CD14-positive monocyte (primary cell): ENCODE results near the gene RASSF1. TPM values are rescaled to one million over a fixed set of nuclear protein-coding genes. Genes with fewer than 3 reads are reported as not detected.
A peak's percentile ranks its signal among the peaks of the same experiment; 100 is the strongest.

Source experiments
- DNase-seq, 3 donors: peaks; one replicate each; pipeline ENCODE4 v3.0.0-alpha.2; 2011 to 2022
- H2AFZ ChIP-seq: 2 replicates; pipeline ENCODE4 v1.6.0; 2012; ENCODE audit warnings: mild to moderate bottlenecking, low read depth, low read length, inconsistent platforms; ENCODE audit not compliant: insufficient read depth, poor library complexity, severe bottlenecking
- H3K27ac ChIP-seq, 2 donors: 1 replicate in 1 of 2; 2 replicates in 1 of 2; pipeline ENCODE4 v1.5.1; 2012 to 2013; ENCODE audit warnings: low read length in 2 of 2, control low read depth in 1 of 2, inconsistent platforms in 1 of 2, low read depth in 1 of 2, mild to moderate bottlenecking in 1 of 2
- H3K27me3 ChIP-seq, 2 donors: one replicate each; pipeline versions ENCODE4 v1.6.0 to v1.6.1; 2011 to 2013; ENCODE audit warnings: low read length in 2 of 2; ENCODE audit not compliant: control insufficient read depth in 2 of 2, insufficient read depth in 2 of 2
- H3K36me3 ChIP-seq, 2 donors: replicated peaks in 1 of 2; 1 replicate in 1 of 2; 2 replicates in 1 of 2; pipeline versions ENCODE4 v1.5.1 to v1.6.1; 2012 to 2013; ENCODE audit warnings: low read length in 2 of 2, control low read depth in 1 of 2, inconsistent platforms in 1 of 2, mild to moderate bottlenecking in 1 of 2; ENCODE audit not compliant: insufficient read depth in 2 of 2, control insufficient read depth in 1 of 2
- H3K4me1 ChIP-seq, 2 donors: 1 replicate in 1 of 2; 2 replicates in 1 of 2; pipeline versions ENCODE4 v1.5.1 to v1.6.1; 2012 to 2013; ENCODE audit warnings: low read length in 2 of 2, control low read depth in 1 of 2, inconsistent platforms in 1 of 2, mild to moderate bottlenecking in 1 of 2, moderate library complexity in 1 of 2; ENCODE audit not compliant: insufficient read depth in 2 of 2, control insufficient read depth in 1 of 2
- H3K4me2 ChIP-seq: replicated peaks from 2 replicates; pipeline ENCODE3; 2012; ENCODE audit warnings: low read length, moderate library complexity, mild to moderate bottlenecking; ENCODE audit not compliant: poor library complexity, severe bottlenecking; ENCODE audit errors: extremely low read depth
- H3K4me3 ChIP-seq, 3 experiments: fragments of 200-600 bp in 1 of 3; sonication (generic) in 1 of 3; replicated peaks in 1 of 3; 1 replicate in 2 of 3; 2 replicates in 1 of 3; pipeline ENCODE4 v1.5.1; 2011 to 2013; ENCODE audit warnings: low read length in 3 of 3, mild to moderate bottlenecking in 3 of 3, control low read depth in 2 of 3, low read depth in 2 of 3, inconsistent platforms in 1 of 3, moderate library complexity in 1 of 3
- H3K79me2 ChIP-seq: 2 replicates; pipeline ENCODE4 v1.6.0; 2012; ENCODE audit warnings: mild to moderate bottlenecking, control low read depth, inconsistent platforms, low read length, moderate library complexity; ENCODE audit not compliant: insufficient read depth
- H3K9ac ChIP-seq: 2 replicates; pipeline ENCODE4 v1.6.0; 2017; ENCODE audit warnings: low read length, mild to moderate bottlenecking; ENCODE audit not compliant: insufficient read depth, poor library complexity, severe bottlenecking
- H3K9me3 ChIP-seq, 2 donors: replicated peaks in 1 of 2; 1 replicate in 1 of 2; 2 replicates in 1 of 2; pipeline versions ENCODE4 v1.5.1 to v1.6.1; 2012 to 2013; ENCODE audit warnings: low read length in 2 of 2, control low read depth in 1 of 2; ENCODE audit not compliant: control insufficient read depth in 1 of 2, insufficient read depth in 1 of 2
- H4K20me1 ChIP-seq: 2 replicates; pipeline ENCODE4 v1.6.0; 2012; ENCODE audit warnings: mild to moderate bottlenecking, low read length, control low read depth, moderate library complexity; ENCODE audit not compliant: insufficient read depth
- H3K27ac Mint-ChIP-seq, 7 donors: one replicate each; pipeline ENCODE4 v1.8.0; 2020; ENCODE audit warnings: mild to moderate bottlenecking in 7 of 7, mixed read lengths in 7 of 7, moderate library complexity in 6 of 7, inconsistent platforms in 2 of 7
- H3K27me3 Mint-ChIP-seq, 3 donors: one replicate each; pipeline ENCODE4 v1.8.0; 2021 to 2022; ENCODE audit warnings: low read depth in 3 of 3, mild to moderate bottlenecking in 3 of 3, mixed read lengths in 3 of 3, moderate library complexity in 3 of 3, inconsistent platforms in 1 of 3
- H3K36me3 Mint-ChIP-seq, 2 donors: one replicate each; pipeline ENCODE4 v1.8.0; 2020; ENCODE audit warnings: mixed read lengths in 2 of 2, inconsistent platforms in 1 of 2, mild to moderate bottlenecking in 1 of 2
- H3K4me1 Mint-ChIP-seq: one replicate; pipeline ENCODE4 v1.8.0; 2020; ENCODE audit warnings: mild to moderate bottlenecking, mixed read lengths
- H3K4me3 Mint-ChIP-seq, 2 donors: one replicate each; pipeline ENCODE4 v1.8.0; 2020; ENCODE audit warnings: mild to moderate bottlenecking in 2 of 2, mixed read lengths in 2 of 2, moderate library complexity in 1 of 2
- H3K9me3 Mint-ChIP-seq, 7 donors: one replicate each; pipeline ENCODE4 v1.8.0; 2020 to 2022; ENCODE audit warnings: mixed read lengths in 7 of 7, mild to moderate bottlenecking in 6 of 7, moderate library complexity in 6 of 7, inconsistent platforms in 2 of 7
- CTCF ChIP-seq: fragments of 200-600 bp; IDR thresholded peaks from one replicate; pipeline ENCODE4 v1.8.0; 2022; ENCODE audit warnings: antibody characterized with exemption, mild to moderate bottlenecking
- WGBS: methylation state at CpG from one replicate; pipeline ENCODE4 v1.1.5; 2013; ENCODE audit warnings: missing lambda C conversion rate; ENCODE audit not compliant: insufficient coverage; 5-methylcytosine and 5-hydroxymethylcytosine counted together
- intact Hi-C, 2 donors: fragments of 100-400 bp; cut with micrococcal nuclease; formaldehyde crosslinking; loops; one replicate each; pipeline versions ENCODE4 v1.15.0 to v1.15.1; 2023
- polyA plus RNA-seq, 3 donors: library from polyadenylated mRNA; depleted of rRNA in 1 of 3; unstranded in 2 of 3; stranded (reverse) in 1 of 3; fragments of 300-500 nt in 2 of 3; fragments of >200 nt in 1 of 3; fragmentation: Illumina TruSeq in 2 of 3; gene quantifications; 1 replicate in 2 of 3; 2 replicates in 1 of 3; pipeline ENCODE4 v1.2.3, GENCODE V29; 2012 to 2021

The RASSF1 gene
- polyA plus RNA-seq, 3 donors = 16.0 to 229 (median 24.0) TPM

- peaks cover 17% of the 10 kb centered on the region for H3K79me2 ChIP-seq
- TF ChIP-seq CTCF = no peak
Observed at GRCh38 chr3:50304601-50305000, 36.0 kb downstream of the RASSF1 start.

GRCh38 chr3:50303013-50303815 lies 37.4 kb downstream of the RASSF1 start, which contains the start of gene HYAL1:
Gene HYAL1 (minus strand): TSS chr3:50303574. CDS start chr3:50302956, 618 bp downstream.
- Mint-ChIP-seq H3K4me3 (no peak within 1 kb of the TSS), H3K4me1 (peaks cover 30% of the 10 kb centered on the region)
- TF ChIP-seq CTCF = no peak

More at GRCh38 chr3:50304601-50305000, 36.0 kb downstream of the RASSF1 start:
- peak overlapping the region in 1 of 2 donors; percentile 26 for H3K27ac ChIP-seq
- H3K27me3 Mint-ChIP-seq = no peaks in the 10 kb centered on the region
- H3K4me3 Mint-ChIP-seq = no peak overlapping the region
- peaks cover 21% of the 10 kb centered on the region for H3K4me1 Mint-ChIP-seq
- no peaks in the 10 kb centered on the region for H3K27me3 ChIP-seq
- peak in 1 of 3 donors; percentile 7 for DNase-seq
- H3K4me2 ChIP-seq = no peak overlapping the region
- peaks cover 0 to 23% (median 19%) of the 10 kb centered on the region in 7 donors for H3K9me3 Mint-ChIP-seq
- peaks cover 0 to 8% of the 10 kb centered on the region in 2 donors for H3K36me3 Mint-ChIP-seq
- H3K27ac Mint-ChIP-seq = no peak overlapping the region
- peaks cover 16 to 17% of the 10 kb centered on the region in 2 donors for H3K4me1 ChIP-seq
- H3K9me3 ChIP-seq = peaks cover 0 to 23% of the 10 kb centered on the region in 2 donors
- intact Hi-C loops = no loop called here
- H3K9ac ChIP-seq = no peak overlapping the region
- H3K36me3 ChIP-seq = no peaks in the 10 kb centered on the region
- no peaks in the 10 kb centered on the region for H4K20me1 ChIP-seq
- no peak overlapping the region for H2AFZ ChIP-seq
- no peak overlapping the region for H3K4me3 ChIP-seq

More at GRCh38 chr3:50303013-50303815, 37.4 kb downstream of the RASSF1 start, which contains the start of gene HYAL1:
- DNase-seq = peak in 1 of 3 donors; percentile 2
- peaks cover 24% of the 10 kb centered on the region for H3K79me2 ChIP-seq
- H4K20me1 ChIP-seq = no peaks in the 10 kb centered on the region
- Mint-ChIP-seq H3K9me3 (peaks cover 0 to 12% (median 9%) of the 10 kb centered on the region in 7 donors), H3K36me3 (peaks cover 0 to 2% of the 10 kb centered on the region in 2 donors), H3K27me3 (no peaks in the 10 kb centered on the region), H3K27ac (peak within 1 kb of the TSS in 2 of 7 donors; percentile 15 to 37)
- H3K27me3 ChIP-seq = no peaks in the 10 kb centered on the region
- intact Hi-C loops = no loop called here
- H3K9me3 ChIP-seq = peaks cover 0 to 14% of the 10 kb centered on the region in 2 donors
- H2AFZ ChIP-seq = no peak within 1 kb of the TSS
- H3K4me2 ChIP-seq = no peak within 1 kb of the TSS
- peak within 1 kb of the TSS; percentile 21 for H3K9ac ChIP-seq
- H3K27ac ChIP-seq = no peak within 1 kb of the TSS
- H3K4me3 ChIP-seq = no peak within 1 kb of the TSS
- peaks cover 24 to 27% of the 10 kb centered on the region in 2 donors for H3K4me1 ChIP-seq
- 82% methylated on average over 7 of the region's 14 CpGs for WGBS
- H3K36me3 ChIP-seq = no peaks in the 10 kb centered on the region
